Esophagus muscularis mucosa (tissue), 4 donors: ENCODE measurements around the gene RNF19B. TPM values are rescaled to one million over a fixed set of nuclear protein-coding genes. Genes with fewer than 3 reads are reported as not detected.
"Not testable (repeated sequence)": the region's sequence is repeated elsewhere in the genome, so short reads cannot be mapped to it uniquely, and the experiment has no call there.

ENCODE experiments used
- DNase-seq: peaks from one replicate; pipeline ENCODE4 v3.0.0-alpha.2; 2017; ENCODE audit errors: extremely low spot score
- H3K27ac ChIP-seq, 4 donors: fragments of 200-600 bp; sonication (generic); replicated peaks in 1 of 4; 1 replicate in 3 of 4; 2 replicates in 1 of 4; pipeline ENCODE4 v1.5.1; 2016 to 2019; ENCODE audit warnings: mild to moderate bottlenecking in 1 of 4
- H3K27me3 ChIP-seq, 4 donors: fragments of 200-600 bp; sonication (generic); one replicate each; pipeline versions ENCODE4 v1.5.1 to v1.6.0; 2016 to 2019
- H3K36me3 ChIP-seq, 4 donors: fragments of 200-600 bp; sonication (generic); one replicate each; pipeline ENCODE4 v1.5.1; 2016 to 2019
- H3K4me1 ChIP-seq, 4 donors: fragments of 200-600 bp; sonication (generic); one replicate each; pipeline ENCODE4 v1.5.1; 2016 to 2019
- H3K4me3 ChIP-seq, 4 donors: fragments of 200-600 bp; sonication (generic); 1 replicate in 2 of 4; 2 replicates in 2 of 4; pipeline ENCODE4 v1.5.1; 2016 to 2019; ENCODE audit warnings: mild to moderate bottlenecking in 4 of 4, moderate library complexity in 1 of 4
- H3K9me3 ChIP-seq, 4 donors: fragments of 200-600 bp; sonication (generic); 1 replicate in 3 of 4; 2 replicates in 1 of 4; pipeline ENCODE4 v1.5.1; 2016 to 2019
- EP300 ChIP-seq: sonication (generic); formaldehyde crosslinking; IDR thresholded peaks from one replicate; pipeline ENCODE4 v1.6.1; 2017; ENCODE audit warnings: antibody characterized with exemption
- POLR2A ChIP-seq: fragments of 450-650 bp; IDR thresholded peaks from one replicate; pipeline ENCODE4 v1.6.1; 2017; ENCODE audit warnings: antibody characterized with exemption, moderate library complexity, mild to moderate bottlenecking, low read depth
- POLR2AphosphoS5 ChIP-seq, 2 donors: sonication (generic); formaldehyde crosslinking; IDR thresholded peaks; one replicate each; pipeline ENCODE4 v1.6.1; 2017; ENCODE audit warnings: antibody characterized with exemption in 2 of 2
- WGBS: methylation state at CpG from one replicate; pipeline ENCODE4 v1.1.5; 2018; 5-methylcytosine and 5-hydroxymethylcytosine counted together
- intact Hi-C: fragments of 100-400 bp; cut with DNase I; formaldehyde crosslinking; loops from one replicate; pipeline ENCODE4 v1.15.1; 2023
- total RNA-seq, 4 donors: library from RNA; depleted of rRNA; stranded (reverse); fragments of >200 nt; gene quantifications; one replicate each; pipeline versions ENCODE4 v1.1.0 to v1.2.1, GENCODE V29; 2016
- TF ChIP-seq, protein P1 (sequence below), 3 experiments: fragments of 200-600 bp in 2 of 3; fragments of 450-650 bp in 1 of 3; sonication (generic) in 2 of 3; IDR thresholded peaks; one replicate each; pipeline ENCODE4 v1.5.1; 2017 to 2019; ENCODE audit warnings: antibody characterized with exemption in 3 of 3, mild to moderate bottlenecking in 2 of 3, moderate library complexity in 1 of 3

RNF19B gene
- total RNA-seq, 4 donors from 2014 or later = 16.2 to 32.3 (median 22.7) TPM

GRCh38 chr1:32915766-32916706 lies 48.6 kb downstream of the RNF19B start:
- no peak for DNase-seq
- TF ChIP-seq POLR2AphosphoS5 (IDR thresholded peaks at IDR 0.05) (no peak), EP300 (no peak), POLR2A (no peak)
- Histone ChIP-seq H3K4me1 (peaks cover 0 to 4% (median 0%) of the 10 kb centered on the region in 4 donors), H3K9me3 (no peaks in the 10 kb centered on the region), H3K36me3 (no peaks in the 10 kb centered on the region), H3K27me3 (peaks cover 0 to 10% (median 0%) of the 10 kb centered on the region in 4 donors), H3K4me3 (no peak overlapping the region), H3K27ac (no peak overlapping the region)
- WGBS = 86% methylated on average over 12 of the region's 12 CpGs
- intact Hi-C loops = no loop called here

- H3K27me3 ChIP-seq = no peaks in the 10 kb centered on the region
- WGBS = 92% methylated on average over 5 of the region's 5 CpGs
Observed at GRCh38 chr1:32910319-32910718, 54.3 kb downstream of the RNF19B start.

GRCh38 chr1:32907435-32907834 lies 57.2 kb downstream of the RNF19B start:
- intact Hi-C loops = no loop called here
- Histone ChIP-seq H3K27me3 (no peaks in the 10 kb centered on the region), H3K4me1 (no peaks in the 10 kb centered on the region), H3K9me3 (no peaks in the 10 kb centered on the region), H3K27ac (no peak overlapping the region), H3K4me3 (no peak overlapping the region), H3K36me3 (no peaks in the 10 kb centered on the region)
- WGBS = 36% methylated on average over 4 of the region's 4 CpGs
- no peak for TF ChIP-seq POLR2AphosphoS5 (IDR thresholded peaks at IDR 0.05)
- TF ChIP-seq EP300 = no peak
- TF ChIP-seq POLR2A = no peak
- TF ChIP-seq, protein P1, sequence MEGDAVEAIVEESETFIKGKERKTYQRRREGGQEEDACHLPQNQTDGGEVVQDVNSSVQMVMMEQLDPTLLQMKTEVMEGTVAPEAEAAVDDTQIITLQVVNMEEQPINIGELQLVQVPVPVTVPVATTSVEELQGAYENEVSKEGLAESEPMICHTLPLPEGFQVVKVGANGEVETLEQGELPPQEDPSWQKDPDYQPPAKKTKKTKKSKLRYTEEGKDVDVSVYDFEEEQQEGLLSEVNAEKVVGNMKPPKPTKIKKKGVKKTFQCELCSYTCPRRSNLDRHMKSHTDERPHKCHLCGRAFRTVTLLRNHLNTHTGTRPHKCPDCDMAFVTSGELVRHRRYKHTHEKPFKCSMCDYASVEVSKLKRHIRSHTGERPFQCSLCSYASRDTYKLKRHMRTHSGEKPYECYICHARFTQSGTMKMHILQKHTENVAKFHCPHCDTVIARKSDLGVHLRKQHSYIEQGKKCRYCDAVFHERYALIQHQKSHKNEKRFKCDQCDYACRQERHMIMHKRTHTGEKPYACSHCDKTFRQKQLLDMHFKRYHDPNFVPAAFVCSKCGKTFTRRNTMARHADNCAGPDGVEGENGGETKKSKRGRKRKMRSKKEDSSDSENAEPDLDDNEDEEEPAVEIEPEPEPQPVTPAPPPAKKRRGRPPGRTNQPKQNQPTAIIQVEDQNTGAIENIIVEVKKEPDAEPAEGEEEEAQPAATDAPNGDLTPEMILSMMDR (IDR thresholded peaks at IDR 0.05) = no peak
- no peak for DNase-seq

More at GRCh38 chr1:32910319-32910718, 54.3 kb downstream of the RNF19B start:
- no peaks in the 10 kb centered on the region for H3K36me3 ChIP-seq
- TF ChIP-seq POLR2A = no peak
- TF ChIP-seq POLR2AphosphoS5 (IDR thresholded peaks at IDR 0.05) = no peak
- TF ChIP-seq EP300 = no peak
- TF ChIP-seq, protein P1 (IDR thresholded peaks at IDR 0.05) = no peak
- no peaks in the 10 kb centered on the region for H3K4me1 ChIP-seq
- H3K4me3 ChIP-seq = no peak overlapping the region
- intact Hi-C loops = no loop called here
- no peaks in the 10 kb centered on the region for H3K9me3 ChIP-seq
- DNase-seq = no peak
- H3K27ac ChIP-seq = no peak overlapping the region

GRCh38 chr1:32906654-32907053 lies 58.0 kb downstream of the RNF19B start:
- DNase-seq = no peak
- H3K4me3 ChIP-seq = no peak overlapping the region
- intact Hi-C loops = no loop called here
- no peak for TF ChIP-seq POLR2AphosphoS5 (IDR thresholded peaks at IDR 0.05)
- TF ChIP-seq EP300 = no peak
- TF ChIP-seq, protein P1 (IDR thresholded peaks at IDR 0.05) = no peak
- TF ChIP-seq POLR2A = no peak
- H3K9me3 ChIP-seq = no peaks in the 10 kb centered on the region
- H3K27me3 ChIP-seq = no peaks in the 10 kb centered on the region
- no peaks in the 10 kb centered on the region for H3K36me3 ChIP-seq
- no peak overlapping the region for H3K27ac ChIP-seq
- peaks cover under 1 to 3% (median 3%) of the 10 kb centered on the region in 4 donors for H3K4me1 ChIP-seq
- WGBS = 88% methylated on average over 7 of the region's 7 CpGs

DNA sequence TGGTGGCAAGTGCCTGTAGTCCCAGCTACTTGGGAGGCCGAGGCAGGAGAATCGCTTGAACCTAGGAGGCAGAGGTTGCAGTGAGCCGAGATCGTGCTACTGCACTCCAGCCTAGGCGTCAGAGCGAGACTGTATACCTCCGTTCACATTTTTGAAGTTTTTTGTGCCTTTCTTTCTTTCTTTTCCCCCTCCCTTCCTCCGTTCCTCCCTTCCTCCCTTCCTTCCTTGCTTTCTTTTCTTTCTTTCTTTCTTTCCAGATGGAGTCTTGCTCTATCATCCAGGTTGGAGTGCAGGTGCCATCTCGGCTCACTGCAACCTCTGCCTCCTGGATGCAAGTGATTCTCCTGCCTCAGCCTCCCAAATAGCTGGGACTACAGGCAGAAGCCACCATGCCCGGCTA lies 59.0 kb downstream of the RNF19B start:
- intact Hi-C loops, H3K9me3 ChIP-seq, H3K27ac ChIP-seq, DNase-seq, H3K4me3 ChIP-seq, H3K27me3 ChIP-seq, H3K36me3 ChIP-seq: not testable (repeated sequence)
- peaks cover 7 to 11% (median 10%) of the 10 kb centered on the region in 4 donors for H3K4me1 ChIP-seq
- 82% methylated on average over 10 of the region's 10 CpGs for WGBS
